ENCODE results near the gene KYAT1. TPM values are rescaled to one million over a fixed set of nuclear protein-coding genes. Genes with fewer than 3 reads are reported as not detected.

KYAT1 gene
- total and polyA plus RNA-seq, 12 donors: 8.9 to 20.3 (median 11.1) TPM

DNA sequence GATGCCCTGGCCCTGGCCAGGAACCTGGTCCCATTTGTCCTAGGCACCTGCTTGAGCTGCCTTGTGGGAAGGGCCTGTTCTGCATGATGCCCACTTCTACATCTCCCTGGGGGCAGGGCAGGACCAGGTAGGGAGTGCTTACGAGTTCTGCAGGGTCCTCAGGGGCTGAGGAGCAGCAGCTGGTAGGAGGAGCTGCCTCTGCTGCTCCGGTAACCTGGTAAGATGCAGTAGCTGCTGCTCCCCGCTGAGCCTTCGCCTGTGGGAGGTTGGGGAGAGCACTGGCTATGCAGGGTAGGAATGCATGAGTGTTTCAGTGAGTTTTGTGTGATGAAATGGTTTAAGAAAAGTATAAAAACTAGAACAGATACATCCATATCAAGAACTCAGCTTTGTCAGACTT, 13.8 kb upstream of the KYAT1 start:
- H3K36me3 ChIP-seq: peaks cover 0 to 83% (median 28%) of the 10 kb centered on the region in 9 donors
- DNase-seq: no peak
- intact Hi-C loops (cut with DNase I): no loop called here
- H3K9me3 ChIP-seq: no peaks in the 10 kb centered on the region
- 71 to 79% methylated on average over 4 of the region's 4 CpGs for WGBS, 2 donors
- H3K27me3 ChIP-seq: no peaks in the 10 kb centered on the region
- peaks cover 14 to 55% (median 51%) of the 10 kb centered on the region in 9 donors for H3K4me1 ChIP-seq
- H3K27ac ChIP-seq: peak overlapping the region in 2 of 10 donors; percentile 1 to 3
- H3K4me3 ChIP-seq: no peak overlapping the region
- TF ChIP-seq, protein P1, sequence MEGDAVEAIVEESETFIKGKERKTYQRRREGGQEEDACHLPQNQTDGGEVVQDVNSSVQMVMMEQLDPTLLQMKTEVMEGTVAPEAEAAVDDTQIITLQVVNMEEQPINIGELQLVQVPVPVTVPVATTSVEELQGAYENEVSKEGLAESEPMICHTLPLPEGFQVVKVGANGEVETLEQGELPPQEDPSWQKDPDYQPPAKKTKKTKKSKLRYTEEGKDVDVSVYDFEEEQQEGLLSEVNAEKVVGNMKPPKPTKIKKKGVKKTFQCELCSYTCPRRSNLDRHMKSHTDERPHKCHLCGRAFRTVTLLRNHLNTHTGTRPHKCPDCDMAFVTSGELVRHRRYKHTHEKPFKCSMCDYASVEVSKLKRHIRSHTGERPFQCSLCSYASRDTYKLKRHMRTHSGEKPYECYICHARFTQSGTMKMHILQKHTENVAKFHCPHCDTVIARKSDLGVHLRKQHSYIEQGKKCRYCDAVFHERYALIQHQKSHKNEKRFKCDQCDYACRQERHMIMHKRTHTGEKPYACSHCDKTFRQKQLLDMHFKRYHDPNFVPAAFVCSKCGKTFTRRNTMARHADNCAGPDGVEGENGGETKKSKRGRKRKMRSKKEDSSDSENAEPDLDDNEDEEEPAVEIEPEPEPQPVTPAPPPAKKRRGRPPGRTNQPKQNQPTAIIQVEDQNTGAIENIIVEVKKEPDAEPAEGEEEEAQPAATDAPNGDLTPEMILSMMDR (IDR thresholded peaks at IDR 0.05): no peak
- ATAC-seq: no peak

DNA sequence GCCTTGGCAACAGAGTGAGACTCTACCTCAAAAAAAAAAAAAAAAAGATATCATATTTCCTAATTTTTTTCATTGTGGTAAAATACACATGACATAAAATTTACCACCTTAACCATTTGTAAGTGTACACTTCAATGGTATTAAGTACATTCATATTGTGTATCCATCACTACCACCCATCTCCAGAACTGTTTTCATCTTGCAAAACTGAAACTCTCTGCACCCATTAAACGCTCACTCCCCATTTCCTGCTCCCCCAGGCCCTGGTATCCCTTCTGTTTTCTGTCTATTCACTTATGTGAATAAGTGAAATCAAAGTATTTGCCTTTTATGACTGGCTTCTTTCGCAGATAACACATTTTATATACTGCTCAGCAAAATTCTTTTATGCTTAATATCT, 13.0 kb upstream of the KYAT1 start:
- Histone ChIP-seq H3K4me3 (no peak overlapping the region), H3K4me1 (peaks cover 12 to 47% (median 43%) of the 10 kb centered on the region in 9 donors), H3K27me3 (no peaks in the 10 kb centered on the region), H3K27ac (no peak overlapping the region), H3K9me3 (no peaks in the 10 kb centered on the region), H3K36me3 (peaks cover 0 to 88% (median 28%) of the 10 kb centered on the region in 9 donors)
- WGBS, 2 donors: 78 to 81% methylated on average over 2 of the region's 2 CpGs
- TF ChIP-seq, protein P1 (IDR thresholded peaks at IDR 0.05): no peak
- ATAC-seq (no peak), DNase-seq (no peak)
- intact Hi-C loops (cut with DNase I): no loop called here

DNA sequence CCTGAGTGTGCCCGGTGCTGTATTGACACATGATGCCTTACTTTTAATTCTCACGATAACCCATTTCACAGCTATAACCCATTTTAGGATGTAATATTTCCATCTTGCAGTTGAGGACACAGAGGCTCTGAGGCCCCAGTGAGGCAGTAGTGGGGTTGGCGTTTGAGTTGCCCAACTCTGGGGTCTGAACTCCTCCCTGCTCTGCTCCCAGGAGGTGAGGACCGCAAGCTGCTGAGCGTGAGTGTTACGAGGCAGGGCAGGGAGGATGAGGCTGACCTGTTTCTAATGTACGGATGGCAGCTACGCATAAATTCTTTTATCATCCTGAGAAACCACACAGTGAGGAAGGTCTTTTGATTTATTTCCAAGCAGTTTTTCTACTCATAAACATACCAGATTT, 11.6 kb upstream of the KYAT1 start:
- peaks cover 0 to 89% (median 28%) of the 10 kb centered on the region in 9 donors for H3K36me3 ChIP-seq
- TF ChIP-seq, protein P1 (IDR thresholded peaks at IDR 0.05): no peak
- peaks cover 14 to 41% (median 38%) of the 10 kb centered on the region in 9 donors for H3K4me1 ChIP-seq
- no peak overlapping the region for H3K4me3 ChIP-seq
- intact Hi-C loops (cut with DNase I): no loop called here
- peak overlapping the region in 9 of 10 donors; percentile 76 to 92 (median 87) for H3K27ac ChIP-seq
- DNase-seq (no peak), ATAC-seq (no peak)
- no peaks in the 10 kb centered on the region for H3K9me3 ChIP-seq
- no peaks in the 10 kb centered on the region for H3K27me3 ChIP-seq
- WGBS, 2 donors: 88 to 90% methylated on average over 8 of the region's 8 CpGs

DNA sequence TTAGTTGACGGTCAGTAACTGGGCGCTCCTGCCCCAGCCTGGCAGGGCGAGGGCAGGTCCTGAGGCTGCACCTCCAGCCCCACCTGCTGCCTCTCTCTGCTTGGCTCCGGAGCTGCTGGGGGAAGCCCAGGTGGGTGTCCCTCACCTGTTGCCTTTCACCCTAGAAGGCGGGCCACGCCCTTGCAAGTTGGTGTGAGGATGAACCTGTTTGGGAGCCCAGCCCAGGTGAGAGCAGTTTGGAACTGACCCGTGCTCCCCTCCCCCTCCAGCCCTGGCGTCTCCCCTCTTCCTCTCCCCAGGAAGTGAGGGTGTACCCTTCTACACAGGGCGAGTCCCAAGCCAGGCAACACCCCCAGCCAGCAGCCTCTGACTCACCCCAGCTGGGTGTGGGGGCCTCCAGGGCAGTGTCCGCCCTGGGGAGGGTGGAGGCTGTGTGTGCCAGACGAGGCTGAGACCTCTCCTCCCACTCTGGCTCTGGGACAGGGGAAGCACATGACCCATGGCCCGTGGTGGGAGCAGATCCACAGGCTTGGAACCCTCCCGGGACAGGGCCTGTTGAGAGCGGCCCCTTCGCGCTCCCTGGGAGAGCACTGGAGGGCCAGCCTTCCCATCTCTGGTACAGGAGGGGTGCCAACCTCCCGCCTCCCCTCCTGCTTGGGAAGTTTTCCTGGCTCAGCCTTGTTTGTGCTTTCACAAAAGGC, 10.6 kb upstream of the KYAT1 start:
- WGBS, 2 donors: 36 to 40% methylated on average over 17 of the region's 17 CpGs
- peaks cover 0 to 91% (median 25%) of the 10 kb centered on the region in 9 donors for H3K36me3 ChIP-seq

More for the DNA sequence above, 10.6 kb upstream of the KYAT1 start:
- Histone ChIP-seq H3K9me3 (no peaks in the 10 kb centered on the region), H3K27me3 (no peaks in the 10 kb centered on the region), H3K4me3 (peak overlapping the region in 7 of 10 donors; percentile 16 to 37 (median 22)), H3K4me1 (peaks cover 18 to 47% (median 42%) of the 10 kb centered on the region in 9 donors), H3K27ac (peak overlapping the region; percentile 66 to 92 (median 84))
- intact Hi-C loops (cut with DNase I): no loop called here
- TF ChIP-seq, protein P1 (IDR thresholded peaks at IDR 0.05): no peak
- peak; percentile 94 to 98 (median 96) for ATAC-seq
- peak; percentile 87 to 90 for DNase-seq
